GM23338 (cell line): ENCODE measurements around the gene RGS2. TPM values are rescaled to one million over a fixed set of nuclear protein-coding genes. Genes with fewer than 3 reads are reported as not detected.

ENCODE experiments used
- ATAC-seq: fragments of 200-7000 bp; cut with Tn5 transposase; 3 replicates; pipeline ENCODE4 v1.9.1; 2020
- DNase-seq: peaks from one replicate; pipeline ENCODE4 v3.0.0-alpha.2; 2015; ENCODE audit warnings: low spot score
- H2AFZ ChIP-seq: fragments of 200-600 bp; sonication (generic); 2 replicates; pipeline ENCODE4 v1.8.0; 2016; ENCODE audit warnings: antibody characterized with exemption, mild to moderate bottlenecking, moderate library complexity
- H3F3A ChIP-seq: fragments of 200-600 bp; sonication (generic); replicated peaks from 2 replicates; pipeline ENCODE4 v1.8.0; 2017; ENCODE audit warnings: antibody characterized with exemption, mixed run types, low read depth
- H3K27ac ChIP-seq: fragments of 200-600 bp; sonication (generic); 2 replicates; pipeline ENCODE4 v1.6.1; 2016; ENCODE audit warnings: low read depth
- H3K27me3 ChIP-seq: fragments of 200-600 bp; sonication (generic); 2 replicates; pipeline ENCODE4 v1.8.0; 2016; ENCODE audit warnings: mild to moderate bottlenecking, mixed run types, moderate library complexity; ENCODE audit not compliant: insufficient read depth
- H3K36me3 ChIP-seq: fragments of 200-600 bp; sonication (generic); 2 replicates; pipeline ENCODE4 v1.8.0; 2016; ENCODE audit warnings: mild to moderate bottlenecking; ENCODE audit not compliant: insufficient read depth
- H3K4me1 ChIP-seq: fragments of 200-600 bp; sonication (generic); 2 replicates; pipeline ENCODE4 v1.8.0; 2016; ENCODE audit warnings: mild to moderate bottlenecking, moderate library complexity; ENCODE audit not compliant: insufficient read depth
- H3K4me2 ChIP-seq: fragments of 200-600 bp; sonication (generic); 2 replicates; pipeline ENCODE4 v1.7.1; 2017; ENCODE audit warnings: mixed run types
- H3K4me3 ChIP-seq: fragments of 200-600 bp; sonication (generic); 2 replicates; pipeline ENCODE4 v1.6.1; 2016; ENCODE audit warnings: mixed run types
- H3K79me2 ChIP-seq: fragments of 200-600 bp; sonication (generic); replicated peaks from 2 replicates; pipeline ENCODE4 v1.8.0; 2017; ENCODE audit warnings: mild to moderate bottlenecking; ENCODE audit not compliant: insufficient read depth
- H3K9me2 ChIP-seq: fragments of 200-600 bp; sonication (generic); 2 replicates; pipeline ENCODE4 v1.8.0; 2017; ENCODE audit not compliant: insufficient read depth
- H4K20me1 ChIP-seq: fragments of 200-600 bp; sonication (generic); replicated peaks from 2 replicates; pipeline ENCODE4 v1.8.0; 2017; ENCODE audit warnings: mild to moderate bottlenecking; ENCODE audit not compliant: insufficient read depth
- H3K27ac Mint-ChIP-seq: 2 replicates; pipeline ENCODE4 v1.8.0; 2020; ENCODE audit warnings: inconsistent platforms, mild to moderate bottlenecking, moderate library complexity, mixed read lengths
- H3K27me3 Mint-ChIP-seq: 3 replicates; pipeline ENCODE4 v1.8.0; 2022; ENCODE audit warnings: low read depth, mild to moderate bottlenecking, moderate library complexity, mixed read lengths, inconsistent platforms; ENCODE audit not compliant: insufficient read depth, poor library complexity
- H3K36me3 Mint-ChIP-seq: 3 replicates; pipeline ENCODE4 v1.8.0; 2021; ENCODE audit warnings: low read depth, mild to moderate bottlenecking, inconsistent platforms, moderate library complexity, mixed read lengths
- H3K4me1 Mint-ChIP-seq: 3 replicates; pipeline ENCODE4 v1.8.0; 2020; ENCODE audit warnings: mild to moderate bottlenecking, inconsistent platforms, mixed read lengths
- H3K4me3 Mint-ChIP-seq: 3 replicates; pipeline ENCODE4 v1.8.0; 2021; ENCODE audit warnings: moderate library complexity, mild to moderate bottlenecking, inconsistent platforms, mixed read lengths
- H3K9me3 Mint-ChIP-seq: 3 replicates; pipeline ENCODE4 v1.8.0; 2020; ENCODE audit warnings: moderate library complexity, mild to moderate bottlenecking, inconsistent platforms, mixed read lengths
- ETS1 ChIP-seq: IDR thresholded peaks from 2 replicates; pipeline ENCODE4 v1.6.1; 2016; ENCODE audit warnings: antibody characterized with exemption
- EZH2phosphoT487 ChIP-seq: fragments of 200-600 bp; sonication (generic); IDR thresholded peaks from one replicate; pipeline ENCODE4 v1.8.1; 2018; ENCODE audit warnings: antibody characterized with exemption; ENCODE audit not compliant: unreplicated experiment
- POLR2AphosphoS5 ChIP-seq: IDR thresholded peaks from 2 replicates; pipeline ENCODE4 v1.6.1; 2016; ENCODE audit warnings: antibody characterized with exemption, low read depth
- ZNF114 ChIP-seq: fragments of 250-450 bp; sonication (Bioruptor Pico); IDR thresholded peaks from 2 replicates; pipeline ENCODE4 v1.5.0; 2020; ENCODE audit warnings: mild to moderate bottlenecking, moderate library complexity
- ZNF331 ChIP-seq: fragments of 250-450 bp; sonication (Bioruptor Pico); IDR thresholded peaks from 2 replicates; pipeline ENCODE4 v1.5.0; 2020; ENCODE audit warnings: low read depth, mild to moderate bottlenecking, moderate library complexity
- polyA plus RNA-seq: library from polyadenylated mRNA; unstranded; fragments of >200 nt; fragmentation: Nextera tagmentation; extraction: Ambion mirVana; gene quantifications from 2 replicates; pipeline ENCODE4 v1.2.1, GENCODE V29; 2016
- total RNA-seq: library from RNA; depleted of rRNA; stranded (reverse); fragments of >200 nt; shearing (Covaris generic); gene quantifications from 2 replicates; pipeline ENCODE4 v1.2.3, GENCODE V29; 2014
- TF ChIP-seq, protein P1 (sequence below): fragments of 250-450 bp; sonication (Bioruptor Pico); IDR thresholded peaks from 2 replicates; pipeline ENCODE4 v1.5.0; 2020; ENCODE audit warnings: mild to moderate bottlenecking, moderate library complexity

Gene RGS2
- total and polyA plus RNA-seq, 2 experiments from 2014 or later, result 13.8 to 24.8 TPM

GRCh38 chr1:192793983-192794767 lies 14.7 kb upstream of the RGS2 start:
- DNase-seq (peak; percentile 29), ATAC-seq (peak; percentile 56; the same call in 2 of the 3 replicates)
- Histone ChIP-seq H2AFZ (peak overlapping the region; percentile 57; the same call in 1 of the 2 replicates), H3K27ac (peak overlapping the region; percentile 88), H3K27me3 (no peaks in the 10 kb centered on the region), H4K20me1 (no peaks in the 10 kb centered on the region), H3F3A (no peaks in the 10 kb centered on the region), H3K36me3 (no peaks in the 10 kb centered on the region), H3K4me1 (peaks cover 20% of the 10 kb centered on the region), H3K4me3 (no peak overlapping the region), H3K79me2 (no peaks in the 10 kb centered on the region), H3K4me2 (peak overlapping the region; percentile 42), H3K9me2 (no peaks in the 10 kb centered on the region)
- no peak overlapping the region for H3K4me3 Mint-ChIP-seq
- peaks cover 7% of the 10 kb centered on the region for H3K27me3 Mint-ChIP-seq
- H3K27ac Mint-ChIP-seq, result peak overlapping the region; percentile 63
- TF ChIP-seq ZNF331 (CRISPR knock-in tag) (no peak), EZH2phosphoT487 (no peak), POLR2AphosphoS5 (no peak)
- TF ChIP-seq, protein P1, sequence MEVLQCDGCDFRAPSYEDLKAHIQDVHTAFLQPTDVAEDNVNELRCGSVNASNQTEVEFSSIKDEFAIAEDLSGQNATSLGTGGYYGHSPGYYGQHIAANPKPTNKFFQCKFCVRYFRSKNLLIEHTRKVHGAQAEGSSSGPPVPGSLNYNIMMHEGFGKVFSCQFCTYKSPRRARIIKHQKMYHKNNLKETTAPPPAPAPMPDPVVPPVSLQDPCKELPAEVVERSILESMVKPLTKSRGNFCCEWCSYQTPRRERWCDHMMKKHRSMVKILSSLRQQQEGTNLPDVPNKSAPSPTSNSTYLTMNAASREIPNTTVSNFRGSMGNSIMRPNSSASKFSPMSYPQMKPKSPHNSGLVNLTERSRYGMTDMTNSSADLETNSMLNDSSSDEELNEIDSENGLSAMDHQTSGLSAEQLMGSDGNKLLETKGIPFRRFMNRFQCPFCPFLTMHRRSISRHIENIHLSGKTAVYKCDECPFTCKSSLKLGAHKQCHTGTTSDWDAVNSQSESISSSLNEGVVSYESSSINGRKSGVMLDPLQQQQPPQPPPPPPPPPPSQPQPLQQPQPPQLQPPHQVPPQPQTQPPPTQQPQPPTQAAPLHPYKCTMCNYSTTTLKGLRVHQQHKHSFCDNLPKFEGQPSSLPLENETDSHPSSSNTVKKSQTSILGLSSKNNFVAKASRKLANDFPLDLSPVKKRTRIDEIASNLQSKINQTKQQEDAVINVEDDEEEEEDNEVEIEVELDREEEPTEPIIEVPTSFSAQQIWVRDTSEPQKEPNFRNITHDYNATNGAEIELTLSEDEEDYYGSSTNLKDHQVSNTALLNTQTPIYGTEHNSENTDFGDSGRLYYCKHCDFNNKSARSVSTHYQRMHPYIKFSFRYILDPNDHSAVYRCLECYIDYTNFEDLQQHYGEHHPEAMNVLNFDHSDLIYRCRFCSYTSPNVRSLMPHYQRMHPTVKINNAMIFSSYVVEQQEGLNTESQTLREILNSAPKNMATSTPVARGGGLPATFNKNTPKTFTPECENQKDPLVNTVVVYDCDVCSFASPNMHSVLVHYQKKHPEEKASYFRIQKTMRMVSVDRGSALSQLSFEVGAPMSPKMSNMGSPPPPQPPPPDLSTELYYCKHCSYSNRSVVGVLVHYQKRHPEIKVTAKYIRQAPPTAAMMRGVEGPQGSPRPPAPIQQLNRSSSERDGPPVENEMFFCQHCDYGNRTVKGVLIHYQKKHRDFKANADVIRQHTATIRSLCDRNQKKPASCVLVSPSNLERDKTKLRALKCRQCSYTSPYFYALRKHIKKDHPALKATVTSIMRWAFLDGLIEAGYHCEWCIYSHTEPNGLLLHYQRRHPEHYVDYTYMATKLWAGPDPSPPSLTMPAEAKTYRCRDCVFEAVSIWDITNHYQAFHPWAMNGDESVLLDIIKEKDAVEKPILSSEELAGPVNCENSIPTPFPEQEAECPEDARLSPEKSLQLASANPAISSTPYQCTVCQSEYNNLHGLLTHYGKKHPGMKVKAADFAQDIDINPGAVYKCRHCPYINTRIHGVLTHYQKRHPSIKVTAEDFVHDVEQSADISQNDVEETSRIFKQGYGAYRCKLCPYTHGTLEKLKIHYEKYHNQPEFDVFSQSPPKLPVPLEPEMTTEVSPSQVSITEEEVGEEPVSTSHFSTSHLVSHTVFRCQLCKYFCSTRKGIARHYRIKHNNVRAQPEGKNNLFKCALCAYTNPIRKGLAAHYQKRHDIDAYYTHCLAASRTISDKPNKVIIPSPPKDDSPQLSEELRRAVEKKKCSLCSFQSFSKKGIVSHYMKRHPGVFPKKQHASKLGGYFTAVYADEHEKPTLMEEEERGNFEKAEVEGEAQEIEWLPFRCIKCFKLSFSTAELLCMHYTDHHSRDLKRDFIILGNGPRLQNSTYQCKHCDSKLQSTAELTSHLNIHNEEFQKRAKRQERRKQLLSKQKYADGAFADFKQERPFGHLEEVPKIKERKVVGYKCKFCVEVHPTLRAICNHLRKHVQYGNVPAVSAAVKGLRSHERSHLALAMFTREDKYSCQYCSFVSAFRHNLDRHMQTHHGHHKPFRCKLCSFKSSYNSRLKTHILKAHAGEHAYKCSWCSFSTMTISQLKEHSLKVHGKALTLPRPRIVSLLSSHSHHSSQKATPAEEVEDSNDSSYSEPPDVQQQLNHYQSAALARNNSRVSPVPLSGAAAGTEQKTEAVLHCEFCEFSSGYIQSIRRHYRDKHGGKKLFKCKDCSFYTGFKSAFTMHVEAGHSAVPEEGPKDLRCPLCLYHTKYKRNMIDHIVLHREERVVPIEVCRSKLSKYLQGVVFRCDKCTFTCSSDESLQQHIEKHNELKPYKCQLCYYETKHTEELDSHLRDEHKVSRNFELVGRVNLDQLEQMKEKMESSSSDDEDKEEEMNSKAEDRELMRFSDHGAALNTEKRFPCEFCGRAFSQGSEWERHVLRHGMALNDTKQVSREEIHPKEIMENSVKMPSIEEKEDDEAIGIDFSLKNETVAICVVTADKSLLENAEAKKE, result no peak
- H3K9me3 Mint-ChIP-seq, result no peaks in the 10 kb centered on the region
- H3K36me3 Mint-ChIP-seq, result no peaks in the 10 kb centered on the region
- H3K4me1 Mint-ChIP-seq, result peaks cover 26% of the 10 kb centered on the region

- Histone ChIP-seq H3K79me2 (no peaks in the 10 kb centered on the region), H3K27ac (no peak overlapping the region), H3K27me3 (no peaks in the 10 kb centered on the region), H3K4me2 (no peak overlapping the region; the same call in 1 of the 2 replicates), H2AFZ (no peak overlapping the region), H3K36me3 (no peaks in the 10 kb centered on the region), H3F3A (no peaks in the 10 kb centered on the region), H3K4me3 (no peak overlapping the region), H3K9me2 (no peaks in the 10 kb centered on the region), H4K20me1 (no peaks in the 10 kb centered on the region), H3K4me1 (peaks cover 20% of the 10 kb centered on the region)
- Mint-ChIP-seq H3K36me3 (no peaks in the 10 kb centered on the region), H3K27me3 (peaks cover 7% of the 10 kb centered on the region), H3K9me3 (no peaks in the 10 kb centered on the region), H3K4me3 (no peak overlapping the region), H3K27ac (0 out of 2 replicates have a peak overlapping the region, but pooled peaks have one; percentile 17), H3K4me1 (peaks cover 26% of the 10 kb centered on the region)
- ATAC-seq, result peak; percentile 34
- peak; percentile 24 for DNase-seq
- TF ChIP-seq ETS1, result no peak
- no peak for TF ChIP-seq ZNF331 (CRISPR knock-in tag)
- TF ChIP-seq POLR2AphosphoS5, result no peak
- no peak for TF ChIP-seq ZNF114 (CRISPR knock-in tag)
Observed at GRCh38 chr1:192794768-192795035, 14.1 kb upstream of the RGS2 start.
